HepG2 (cell line): Measurements from ENCODE around the gene C10orf90. TPM values are rescaled to one million over a fixed set of nuclear protein-coding genes. Genes with fewer than 3 reads are reported as not detected.
A peak's percentile ranks its signal among the peaks of the same experiment; 100 is the strongest.

Source experiments
- ATAC-seq: fragments of 200-7000 bp; cut with Tn5 transposase; 3 replicates; pipeline ENCODE4 v1.9.1; 2020; ENCODE audit warnings: mild to moderate bottlenecking, moderate library complexity
- BruUV-seq: library from RNA; stranded (reverse); fragments of 400-500 nt; replicated peaks from 2 replicates; lab custom pipeline; 2021; lab: Mats Ljungman, UMichigan
- CTCF ChIA-PET: fragments of 300-600 bp; formaldehyde crosslinking; extraction: SDS; loops from one replicate; lab custom pipeline; 2021; ENCODE audit warnings: low total read pairs, inconsistent platforms, low intra/inter-chr PET ratio; lab: Yijun Ruan, JAX
- POLR2A ChIA-PET: fragments of 350-600 bp; sonication (Branson Sonifier 250); formaldehyde crosslinking; loops from one replicate; lab custom pipeline; 2020; ENCODE audit warnings: antibody characterized with exemption, inconsistent platforms; lab: Yijun Ruan, JAX
- DNase-seq: peaks from one replicate; pipeline ENCODE4 v3.0.0-alpha.2; 2015; ENCODE audit warnings: low spot score
- FAIRE-seq: peaks from 3 replicates; lab custom pipeline; 2011; peaks lifted over from hg19 to GRCh38; lab: Jason Lieb, UNC
- H2AFZ ChIP-seq: one replicate; pipeline ENCODE4 v1.6.1; 2011; ENCODE audit warnings: low read length, inconsistent platforms
- H3K27ac ChIP-seq: fragments of 300-600 bp; 3 replicates; pipeline ENCODE4 v1.8.0; 2011; ENCODE audit warnings: mixed run types, mild to moderate bottlenecking, mixed read lengths, low read length, inconsistent platforms; ENCODE audit not compliant: insufficient read depth; ENCODE audit errors: extremely low read length
- H3K27me3 ChIP-seq, 2 experiments: fragments of 200-600 bp in 1 of 2; 2 replicates in 1 of 2; 3 replicates in 1 of 2; pipeline versions ENCODE4 v1.6.0 to v1.8.0; 2011; ENCODE audit warnings: low read length in 2 of 2, mild to moderate bottlenecking in 2 of 2, moderate library complexity in 2 of 2, inconsistent platforms in 1 of 2; ENCODE audit not compliant: insufficient read depth in 2 of 2, control insufficient read depth in 1 of 2
- H3K36me3 ChIP-seq, 2 experiments: fragments of 200-600 bp in 1 of 2; replicated peaks in 1 of 2; 2 replicates in 1 of 2; 3 replicates in 1 of 2; pipeline versions ENCODE4 v1.5.1 to v1.8.0; 2011; ENCODE audit warnings: low read length in 2 of 2, inconsistent platforms in 1 of 2; ENCODE audit not compliant: insufficient read depth in 2 of 2, control insufficient read depth in 1 of 2
- H3K4me1 ChIP-seq: 2 replicates; pipeline ENCODE4 v1.5.1; 2012; ENCODE audit warnings: low read length, inconsistent platforms; ENCODE audit not compliant: insufficient read depth
- H3K4me2 ChIP-seq: 2 replicates; pipeline ENCODE4 v1.6.0; 2011; ENCODE audit warnings: low read depth, low read length, inconsistent platforms
- H3K4me3 ChIP-seq, 3 experiments: fragments of 200-600 bp in 1 of 3; sonication (generic), shearing (Covaris generic) in 1 of 3; replicated peaks in 1 of 3; 2 replicates each; pipeline ENCODE4 v1.5.1; 2011 to 2016; ENCODE audit warnings: low read length in 3 of 3, inconsistent platforms in 2 of 3, low read depth in 2 of 3, mild to moderate bottlenecking in 2 of 3, control low read depth in 1 of 3, mixed read lengths in 1 of 3; ENCODE audit not compliant: insufficient read depth in 1 of 3
- H3K79me2 ChIP-seq: one replicate; pipeline ENCODE4 v1.6.1; 2011; ENCODE audit warnings: low read length, inconsistent platforms; ENCODE audit not compliant: insufficient read depth
- H3K9ac ChIP-seq: 2 replicates; pipeline ENCODE4 v1.6.0; 2011; ENCODE audit warnings: mild to moderate bottlenecking, low read depth, low read length, inconsistent platforms; ENCODE audit not compliant: insufficient read depth
- H3K9me3 ChIP-seq: 2 replicates; pipeline ENCODE4 v1.5.1; 2012; ENCODE audit warnings: mild to moderate bottlenecking, low read length
- H4K20me1 ChIP-seq: 2 replicates; pipeline ENCODE4 v1.6.0; 2011; ENCODE audit warnings: inconsistent platforms, mild to moderate bottlenecking, low read length, moderate library complexity; ENCODE audit not compliant: insufficient read depth
- AGO2 ChIP-seq: fragments of 200-400 bp; formaldehyde crosslinking; optimal IDR thresholded peaks from 2 replicates; pipeline ENCODE3; 2017; ENCODE audit warnings: mild to moderate bottlenecking, low read depth, low read length, moderate library complexity
- FOXJ3 ChIP-seq: sonication (generic); formaldehyde crosslinking; IDR thresholded peaks from 2 replicates; pipeline ENCODE4 v1.4.0; 2020; ENCODE audit warnings: missing genetic modification reagents, mild to moderate bottlenecking, borderline replicate concordance
- MAFG ChIP-seq: sonication (generic); formaldehyde crosslinking; IDR thresholded peaks from 2 replicates; pipeline ENCODE4 v1.5.1; 2020; ENCODE audit warnings: mild to moderate bottlenecking, missing genetic modification reagents
- NFYC ChIP-seq: IDR thresholded peaks from 2 replicates; pipeline ENCODE4 v1.6.1; 2016; ENCODE audit warnings: missing genetic modification reagents, missing compliant biosample characterization
- SMYD3 ChIP-seq: sonication (generic); formaldehyde crosslinking; IDR thresholded peaks from 2 replicates; pipeline ENCODE4 v1.8.1; 2023; ENCODE audit warnings: mild to moderate bottlenecking, missing genetic modification reagents
- XRCC5 ChIP-seq: fragments of 200-400 bp; formaldehyde crosslinking; optimal IDR thresholded peaks from 2 replicates; pipeline ENCODE3; 2017; ENCODE audit warnings: mild to moderate bottlenecking, low read length
- ZNF770 ChIP-seq: sonication (generic); formaldehyde crosslinking; IDR thresholded peaks from 2 replicates; pipeline ENCODE4 v1.5.0; 2020; ENCODE audit warnings: mild to moderate bottlenecking, missing genetic modification reagents
- WGBS: methylation state at CpG from one replicate; pipeline ENCODE4 v1.1.6; 2017; ENCODE audit warnings: low lambda C conversion rate; 5-methylcytosine and 5-hydroxymethylcytosine counted together
- in situ Hi-C: cut with HindIII; loops from 2 replicates; pipeline ENCODE4 v1.10.0; 2017; ENCODE audit warnings: low pct_unique_long_range_greater_than_20kb; ENCODE audit not compliant: extremely low pct_ligation_motif_present
- intact Hi-C: fragments of 100-400 bp; cut with micrococcal nuclease; formaldehyde crosslinking; loops from one replicate; pipeline ENCODE4 v1.10.0; 2022; ENCODE audit not compliant: unreplicated experiment
- polyA plus RNA-seq, 8 experiments: library from polyadenylated mRNA; depleted of rRNA in 3 of 8; stranded (reverse) in 7 of 8; unstranded in 1 of 8; fragments of >200 nt; fragmentation: Illumina TruSeq in 4 of 8; extraction: Trizol in 4 of 8; gene quantifications; 2 replicates each; pipeline versions ENCODE4 v1.2.1 to v1.2.3, GENCODE V29; 2011 to 2016; ENCODE audit warnings: low read depth in 4 of 8, missing spikeins in 1 of 8, mixed read lengths in 1 of 8; ENCODE audit not compliant: insufficient read depth in 1 of 8
- total RNA-seq, 5 experiments: library from RNA; depleted of rRNA; stranded (reverse); fragments of >200 nt; fragmentation: Illumina TruSeq; extraction: Trizol; gene quantifications; 2 replicates each; pipeline ENCODE4 v1.2.3, GENCODE V29; 2016; ENCODE audit warnings: low read depth in 1 of 5
- TF ChIP-seq, protein P1 (sequence below): fragments of 450-650 bp; IDR thresholded peaks from 2 replicates; pipeline ENCODE4 v1.6.1; 2016
- TF ChIP-seq, protein P2 (sequence below): sonication (generic); formaldehyde crosslinking; IDR thresholded peaks from 2 replicates; pipeline ENCODE4 v1.4.0; 2020; ENCODE audit warnings: mild to moderate bottlenecking, missing genetic modification reagents
- TF ChIP-seq, protein P3 (sequence below): sonication (generic); formaldehyde crosslinking; IDR thresholded peaks from 2 replicates; pipeline ENCODE4 v1.8.0; 2023; ENCODE audit warnings: mild to moderate bottlenecking, missing genetic modification reagents

Gene C10orf90
- total and polyA plus RNA-seq, 2 of the 13 experiments (the other 11 are each of a cell fraction or from before 2014, with no cell fraction given), result not detected

GRCh38 chr10:126598009-126598408, 72.5 kb downstream of the C10orf90 start (continued):
- no peak for TF ChIP-seq AGO2
- peak; percentile 21 for TF ChIP-seq XRCC5

- TF ChIP-seq NFYC (no peak), SMYD3 (CRISPR knock-in tag) (no peak), FOXJ3 (CRISPR knock-in tag) (no peak), ZNF770 (CRISPR knock-in tag) (no peak), MAFG (CRISPR knock-in tag) (no peak)
- TF ChIP-seq, protein P1, sequence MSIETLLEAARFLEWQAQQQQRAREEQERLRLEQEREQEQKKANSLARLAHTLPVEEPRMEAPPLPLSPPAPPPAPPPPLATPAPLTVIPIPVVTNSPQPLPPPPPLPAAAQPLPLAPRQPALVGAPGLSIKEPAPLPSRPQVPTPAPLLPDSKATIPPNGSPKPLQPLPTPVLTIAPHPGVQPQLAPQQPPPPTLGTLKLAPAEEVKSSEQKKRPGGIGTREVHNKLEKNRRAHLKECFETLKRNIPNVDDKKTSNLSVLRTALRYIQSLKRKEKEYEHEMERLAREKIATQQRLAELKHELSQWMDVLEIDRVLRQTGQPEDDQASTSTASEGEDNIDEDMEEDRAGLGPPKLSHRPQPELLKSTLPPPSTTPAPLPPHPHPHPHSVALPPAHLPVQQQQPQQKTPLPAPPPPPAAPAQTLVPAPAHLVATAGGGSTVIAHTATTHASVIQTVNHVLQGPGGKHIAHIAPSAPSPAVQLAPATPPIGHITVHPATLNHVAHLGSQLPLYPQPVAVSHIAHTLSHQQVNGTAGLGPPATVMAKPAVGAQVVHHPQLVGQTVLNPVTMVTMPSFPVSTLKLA, result peak; percentile 81
- TF ChIP-seq, protein P2, sequence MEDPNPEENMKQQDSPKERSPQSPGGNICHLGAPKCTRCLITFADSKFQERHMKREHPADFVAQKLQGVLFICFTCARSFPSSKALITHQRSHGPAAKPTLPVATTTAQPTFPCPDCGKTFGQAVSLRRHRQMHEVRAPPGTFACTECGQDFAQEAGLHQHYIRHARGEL, result no peak
- TF ChIP-seq, protein P3, sequence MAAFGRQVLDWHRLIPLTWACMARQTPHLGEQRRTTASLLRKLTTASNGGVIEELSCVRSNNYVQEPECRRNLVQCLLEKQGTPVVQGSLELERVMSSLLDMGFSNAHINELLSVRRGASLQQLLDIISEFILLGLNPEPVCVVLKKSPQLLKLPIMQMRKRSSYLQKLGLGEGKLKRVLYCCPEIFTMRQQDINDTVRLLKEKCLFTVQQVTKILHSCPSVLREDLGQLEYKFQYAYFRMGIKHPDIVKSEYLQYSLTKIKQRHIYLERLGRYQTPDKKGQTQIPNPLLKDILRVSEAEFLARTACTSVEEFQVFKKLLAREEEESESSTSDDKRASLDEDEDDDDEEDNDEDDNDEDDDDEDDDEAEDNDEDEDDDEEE (CRISPR knock-in tag), result no peak
- H3K4me2 ChIP-seq, result no peak overlapping the region
- peaks cover 0 to 3% of the 10 kb centered on the region in 2 experiments; a peak in 1 of 5 replicates for H3K27me3 ChIP-seq
- 0% methylated on average over 2 of the region's 2 CpGs for WGBS
- intact Hi-C loops, result loop anchor here (5.0 kb wide), 2 partner anchors 665 to 730 kb away; no protein-coding TSS in a partner anchor
- H3K36me3 ChIP-seq, result no peaks in the 10 kb centered on the region
- no TSS peak for BruUV-seq
- no peak for FAIRE-seq
- in situ Hi-C loops, result no loop called here
- H3K79me2 ChIP-seq, result no peaks in the 10 kb centered on the region
- ChIA-PET POLR2A (no interaction called here), CTCF (no interaction called here)
- no peaks in the 10 kb centered on the region for H4K20me1 ChIP-seq
- H2AFZ ChIP-seq, result no peak overlapping the region
- no peak overlapping the region for H3K4me3 ChIP-seq
- no peak for ATAC-seq
- H3K27ac ChIP-seq, result no peak overlapping the region
- no peaks in the 10 kb centered on the region for H3K9me3 ChIP-seq
- no peaks in the 10 kb centered on the region for H3K4me1 ChIP-seq
- H3K9ac ChIP-seq, result no peak overlapping the region
- DNase-seq, result no peak
Observed at GRCh38 chr10:126597211-126597610, 73.3 kb downstream of the C10orf90 start.
